Adrenal gland (tissue), 12 donors: Measurements from ENCODE around the gene HSPB1. TPM values are rescaled to one million over a fixed set of nuclear protein-coding genes. Genes with fewer than 3 reads are reported as not detected.

ENCODE experiments used
- DNase-seq, 7 donors: peaks; one replicate each; pipeline ENCODE4 v3.0.0-alpha.2; 2019 to 2020
- H3K27ac ChIP-seq, 5 donors: fragments of 200-600 bp; sonication (generic) in 4 of 5; 1 replicate in 3 of 5; 2 replicates in 2 of 5; pipeline versions ENCODE4 v1.5.1 to v1.8.0; 2016 to 2020; ENCODE audit warnings: mild to moderate bottlenecking in 1 of 5
- H3K27me3 ChIP-seq: fragments of 200-600 bp; 2 replicates; pipeline ENCODE4 v1.8.0; 2021
- H3K36me3 ChIP-seq, 2 donors: fragments of 200-600 bp; replicated peaks in 1 of 2; 1 replicate in 1 of 2; 2 replicates in 1 of 2; pipeline versions ENCODE4 v1.5.1 to v1.8.0; 2018 to 2022
- H3K4me1 ChIP-seq, 2 donors: fragments of 200-600 bp; replicated peaks in 1 of 2; 1 replicate in 1 of 2; 2 replicates in 1 of 2; pipeline versions ENCODE4 v1.5.1 to v1.8.0; 2018 to 2021
- H3K4me3 ChIP-seq, 4 donors: fragments of 200-600 bp; sonication (generic) in 3 of 4; one replicate each; pipeline ENCODE4 v1.5.1; 2016 to 2018
- H3K9me3 ChIP-seq, 3 donors: fragments of 200-600 bp; sonication (generic) in 1 of 3; replicated peaks in 1 of 3; 1 replicate in 2 of 3; 2 replicates in 1 of 3; pipeline versions ENCODE4 v1.5.1 to v1.8.0; 2016 to 2021
- POLR2A ChIP-seq, 2 donors: fragments of 450-650 bp; IDR thresholded peaks; one replicate each; pipeline ENCODE4 v1.6.1; 2017; ENCODE audit warnings: antibody characterized with exemption in 2 of 2, mild to moderate bottlenecking in 2 of 2, moderate library complexity in 1 of 2
- WGBS, 4 donors: extraction: QIAGEN DNeasy Blood & Tissue Kit in 2 of 4; methylation state at CpG; one replicate each; pipeline versions ENCODE4 v1.1.5 to v1.1.7; 2013 to 2017; 5-methylcytosine and 5-hydroxymethylcytosine counted together
- intact Hi-C, 2 donors: fragments of 100-400 bp; cut with DNase I; formaldehyde crosslinking; loops; one replicate each; pipeline versions ENCODE4 v1.14.1 to v1.15.0; 2022 to 2023
- polyA plus RNA-seq, 3 donors: library from polyadenylated mRNA; stranded (reverse); fragments of 200-250 nt in 2 of 3; fragments of 350-450 nt in 1 of 3; fragmentation: Illumina TruSeq in 1 of 3; extraction: RNeasy Lipid Tissue Mini Kit (QIAGEN cat#74804) in 1 of 3; gene quantifications; one replicate each; pipeline ENCODE4 v1.2.3, GENCODE V29; 2013 to 2014
- total RNA-seq, 9 donors: library from RNA; depleted of rRNA in 4 of 9; stranded (reverse); fragments of >200 nt in 4 of 9; fragments of 120-200 nt in 1 of 9; fragmentation: NEBNext Ultra II Directional in 1 of 9; extraction: Animal tissue kit (Norgen Biotek cat#: 25700) in 1 of 9; gene quantifications; one replicate each; pipeline versions ENCODE4 v1.1.0 to v1.2.4, GENCODE V29; 2013 to 2023
- TF ChIP-seq, protein P1 (sequence below), 6 experiments: fragments of 450-650 bp in 4 of 6; fragments of 200-600 bp in 2 of 6; sonication (generic) in 1 of 6; IDR thresholded peaks; 1 replicate in 5 of 6; 2 replicates in 1 of 6; pipeline versions ENCODE4 v1.5.1 to v1.8.0; 2016 to 2021; ENCODE audit warnings: antibody characterized with exemption in 6 of 6, mild to moderate bottlenecking in 2 of 6, moderate library complexity in 1 of 6
- donor health status: healthy with polysubstance abuse.
- donor health status: Bipolar disorder and iron deficiency.
- donor health status: DM: yes; HTN: yes; CAD: no.
- donor health status: DM: no; HTN: no; CAD: no.
- donor health status: DM: no; HTN: no; CAD: no.
- donor health status: DM: yes; HTN: yes; CAD: no.

The HSPB1 gene
- total and polyA plus RNA-seq, 12 donors = 69.5 to 2,276 (median 768) TPM

DNA sequence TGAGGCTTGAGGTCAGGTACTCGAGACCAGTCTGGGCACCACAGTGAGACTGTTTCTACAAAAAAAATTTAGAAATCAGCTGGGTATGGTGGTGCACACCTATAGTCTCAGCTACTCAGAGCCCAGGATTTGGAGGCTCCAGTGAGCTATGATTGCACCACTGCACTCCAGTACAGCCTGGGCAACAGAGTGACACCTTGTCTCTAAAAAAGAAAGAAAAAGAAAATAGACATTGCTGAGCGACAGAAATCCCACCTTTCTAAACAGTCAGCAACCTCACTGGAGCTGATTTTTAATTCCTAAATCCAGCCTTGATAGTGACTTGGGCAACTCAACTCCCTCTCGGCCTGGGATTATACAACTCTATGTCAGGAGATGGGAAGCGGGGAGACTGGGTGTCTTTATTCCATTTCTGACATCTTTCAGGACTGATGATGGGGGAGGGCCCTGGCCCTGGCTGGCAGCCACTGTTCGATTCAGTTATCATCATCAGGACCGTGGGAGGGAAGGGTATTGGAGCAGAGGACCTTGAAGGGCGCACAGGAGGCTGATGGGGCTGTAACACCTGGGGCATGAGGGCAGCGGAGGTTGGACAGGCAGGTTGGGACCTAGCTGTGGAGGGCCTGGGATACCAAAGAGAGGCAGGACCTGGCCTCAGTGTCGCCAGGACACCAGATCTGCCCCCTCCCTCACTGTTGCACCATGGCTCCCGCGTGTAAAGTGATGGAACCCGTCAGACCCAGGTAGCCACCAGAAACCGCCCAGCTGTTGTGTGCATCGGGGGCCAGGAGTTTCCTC lies 14.7 kb downstream of the HSPB1 start:
- 37 to 46% (median 42%) methylated on average over 12 to 14 of the region's 14 CpGs for WGBS, 4 donors
- H3K36me3 ChIP-seq = no peaks in the 10 kb centered on the region
- intact Hi-C loops = no loop called here
- peaks cover 3 to 20% of the 10 kb centered on the region in 2 donors for H3K4me1 ChIP-seq
- H3K27me3 ChIP-seq = no peaks in the 10 kb centered on the region
- H3K27ac ChIP-seq = peak overlapping the region; percentile 84 to 99 (median 92)
- DNase-seq = peak in 4 of 7 donors; percentile 49 to 77 (median 56)
- H3K4me3 ChIP-seq = peak overlapping the region in 2 of 4 donors; percentile 55 to 75
- no peaks in the 10 kb centered on the region for H3K9me3 ChIP-seq
- TF ChIP-seq, protein P1, sequence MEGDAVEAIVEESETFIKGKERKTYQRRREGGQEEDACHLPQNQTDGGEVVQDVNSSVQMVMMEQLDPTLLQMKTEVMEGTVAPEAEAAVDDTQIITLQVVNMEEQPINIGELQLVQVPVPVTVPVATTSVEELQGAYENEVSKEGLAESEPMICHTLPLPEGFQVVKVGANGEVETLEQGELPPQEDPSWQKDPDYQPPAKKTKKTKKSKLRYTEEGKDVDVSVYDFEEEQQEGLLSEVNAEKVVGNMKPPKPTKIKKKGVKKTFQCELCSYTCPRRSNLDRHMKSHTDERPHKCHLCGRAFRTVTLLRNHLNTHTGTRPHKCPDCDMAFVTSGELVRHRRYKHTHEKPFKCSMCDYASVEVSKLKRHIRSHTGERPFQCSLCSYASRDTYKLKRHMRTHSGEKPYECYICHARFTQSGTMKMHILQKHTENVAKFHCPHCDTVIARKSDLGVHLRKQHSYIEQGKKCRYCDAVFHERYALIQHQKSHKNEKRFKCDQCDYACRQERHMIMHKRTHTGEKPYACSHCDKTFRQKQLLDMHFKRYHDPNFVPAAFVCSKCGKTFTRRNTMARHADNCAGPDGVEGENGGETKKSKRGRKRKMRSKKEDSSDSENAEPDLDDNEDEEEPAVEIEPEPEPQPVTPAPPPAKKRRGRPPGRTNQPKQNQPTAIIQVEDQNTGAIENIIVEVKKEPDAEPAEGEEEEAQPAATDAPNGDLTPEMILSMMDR (IDR thresholded peaks at IDR 0.05) = no peak
- TF ChIP-seq POLR2A (IDR thresholded peaks at IDR 0.05) = no peak

DNA sequence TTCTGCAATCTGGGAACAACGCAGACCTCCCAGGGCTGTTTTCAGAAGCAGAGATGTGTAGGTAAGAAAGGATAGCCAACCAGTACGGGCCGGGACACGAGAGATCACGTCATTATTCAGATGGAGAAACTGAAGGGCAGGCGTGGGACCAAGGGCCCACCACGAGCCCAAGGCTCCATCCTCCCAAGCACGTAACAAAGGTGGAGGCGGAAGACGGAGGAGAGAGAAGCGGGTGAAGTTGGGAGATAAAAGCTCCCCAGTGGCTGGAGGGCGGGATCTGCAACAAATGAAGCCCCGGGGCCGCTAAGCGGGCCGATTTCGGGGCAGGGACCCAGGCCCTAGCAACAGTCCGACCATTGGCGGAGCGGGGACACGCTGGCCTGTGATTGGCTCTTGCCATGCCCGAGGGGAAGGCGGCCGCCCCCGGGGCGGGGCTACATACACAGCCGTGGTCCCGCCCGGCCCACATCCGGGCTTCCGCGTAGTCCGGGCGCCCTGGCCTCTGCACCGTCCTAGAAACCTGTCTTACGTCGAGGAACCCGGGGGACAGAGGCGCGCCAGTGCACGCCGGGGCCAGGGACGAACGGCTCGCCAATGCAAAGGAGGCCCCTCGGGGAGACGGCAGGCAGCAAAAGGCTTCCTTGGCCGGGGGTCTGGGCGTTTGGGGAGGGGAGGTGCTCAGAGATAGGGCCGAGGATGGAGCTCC lies 15.5 kb downstream of the HSPB1 start:
- peak; percentile 98 to 99 (median 99) for DNase-seq
- TF ChIP-seq POLR2A (IDR thresholded peaks at IDR 0.05) = peak; percentile 82 to 92
- TF ChIP-seq, protein P1 (IDR thresholded peaks at IDR 0.05) = peak in 1 of 6 experiments; percentile 7
- Histone ChIP-seq H3K27ac (peak overlapping the region; percentile 84 to 99 (median 92)), H3K27me3 (no peaks in the 10 kb centered on the region), H3K4me1 (peaks cover 4 to 26% of the 10 kb centered on the region in 2 donors), H3K9me3 (no peaks in the 10 kb centered on the region), H3K4me3 (peak overlapping the region in 3 of 4 donors; percentile 11 to 75 (median 55)), H3K36me3 (no peaks in the 10 kb centered on the region)
- WGBS, 4 donors = 0 to 2% (median 0%) methylated on average over 21 to 50 of the region's 50 CpGs
- intact Hi-C loops = loop anchor here in 1 of 2 donors (2.0 kb wide), 1 partner anchor 41 kb away; the partner anchor contains the start of gene YWHAG

DNA sequence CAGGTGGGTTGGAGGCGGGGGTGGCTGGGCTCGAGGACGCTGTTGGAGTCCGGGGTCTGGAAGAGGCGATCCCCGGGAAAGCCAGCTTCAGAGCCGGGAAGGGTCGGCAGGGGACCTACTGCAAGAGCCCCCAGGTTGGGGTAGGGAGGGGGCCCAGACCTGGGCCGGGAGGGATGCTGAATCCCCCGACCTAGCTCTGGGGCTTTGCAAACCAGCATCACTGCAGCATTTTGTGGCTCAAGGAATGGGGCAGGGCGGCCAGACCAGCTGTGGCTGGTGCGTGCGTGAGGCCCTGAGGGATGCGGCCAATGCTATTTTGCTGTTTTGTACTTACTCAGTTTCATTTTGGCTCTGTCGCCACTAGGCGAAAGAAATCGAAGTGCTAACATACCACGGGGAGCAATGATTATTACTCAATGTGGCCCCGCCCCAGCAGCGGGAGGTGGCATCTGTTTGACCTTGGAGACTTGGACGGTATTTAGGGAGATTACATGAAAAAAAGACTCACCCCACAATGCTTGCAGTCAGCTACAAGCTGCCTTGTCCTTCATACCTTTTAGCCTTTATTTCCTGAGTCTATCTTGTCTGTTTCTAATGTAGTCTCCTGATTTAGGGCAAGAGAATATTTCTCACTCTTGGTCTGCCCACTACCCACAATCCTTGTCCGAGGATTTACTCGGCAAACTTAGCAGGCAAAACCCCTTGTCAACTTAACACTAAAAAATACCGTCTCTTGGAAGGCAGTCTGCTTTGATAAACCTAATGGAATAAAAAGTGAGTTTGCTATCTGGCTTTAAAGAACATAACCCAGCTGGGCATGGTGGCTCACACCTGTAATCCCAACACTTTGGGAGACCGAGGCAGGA lies 16.2 kb downstream of the HSPB1 start:
- DNase-seq = peak; percentile 85 to 97 (median 95)
- no peaks in the 10 kb centered on the region for H3K27me3 ChIP-seq
- H3K4me3 ChIP-seq = peak overlapping the region in 3 of 4 donors; percentile 11 to 75 (median 55)
- intact Hi-C loops = loop anchor here in 1 of 2 donors (2.0 kb wide), 1 partner anchor 40 kb away; the partner anchor contains the start of gene YWHAG
- no peaks in the 10 kb centered on the region for H3K9me3 ChIP-seq
- 3 to 5% (median 4%) methylated on average over 17 to 25 of the region's 25 CpGs for WGBS, 4 donors
- H3K36me3 ChIP-seq = no peaks in the 10 kb centered on the region
- H3K27ac ChIP-seq = peak overlapping the region; percentile 84 to 99 (median 92)
- peaks cover 6 to 26% of the 10 kb centered on the region in 2 donors for H3K4me1 ChIP-seq
- TF ChIP-seq POLR2A (IDR thresholded peaks at IDR 0.05) = peak; percentile 38 to 87
- TF ChIP-seq, protein P1 (IDR thresholded peaks at IDR 0.05) = peak in 5 of 6 experiments; percentile 48 to 67 (median 63)
